Naive thymus-derived CD8-positive, alpha-beta T cell (primary cell): Measurements from ENCODE around the gene PRDM2. TPM values are rescaled to one million over a fixed set of nuclear protein-coding genes. Genes with fewer than 3 reads are reported as not detected.

ENCODE experiments used
- ATAC-seq, 2 donors: fragments of 150-1000 bp; cut with Tn5 transposase in 1 of 2; sonication (Bioruptor Pico), chemical (Tn5 transposase) in 1 of 2; 1 replicate in 1 of 2; 2 replicates in 1 of 2; pipeline ENCODE4 v1.10.0; 2021; ENCODE audit warnings: mild to moderate bottlenecking in 2 of 2, moderate library complexity in 2 of 2
- POLR2A ChIA-PET: fragments of 350-600 bp; sonication (Branson Sonifier 250); formaldehyde crosslinking; loops from one replicate; lab custom pipeline; 2021; ENCODE audit warnings: antibody characterized with exemption; lab: Charles Lee
- DNase-seq, 10 donors: peaks; one replicate each; pipeline versions ENCODE4 v3.0.0 to v3.0.0-alpha.2; 2020 to 2022
- H3K27ac Mint-ChIP-seq, 10 donors: one replicate each; pipeline ENCODE4 v1.8.0; 2020 to 2022; ENCODE audit warnings: mild to moderate bottlenecking in 10 of 10, mixed read lengths in 10 of 10, moderate library complexity in 4 of 10, inconsistent platforms in 1 of 10
- H3K27me3 Mint-ChIP-seq, 5 donors: one replicate each; pipeline ENCODE4 v1.8.0; 2021 to 2022; ENCODE audit warnings: mixed read lengths in 5 of 5
- H3K36me3 Mint-ChIP-seq, 3 donors: one replicate each; pipeline ENCODE4 v1.8.0; 2020 to 2022; ENCODE audit warnings: mixed read lengths in 3 of 3, mild to moderate bottlenecking in 2 of 3, inconsistent platforms in 1 of 3
- H3K4me1 Mint-ChIP-seq, 4 donors: one replicate each; pipeline ENCODE4 v1.8.0; 2021 to 2022; ENCODE audit warnings: mixed read lengths in 4 of 4
- H3K4me3 Mint-ChIP-seq, 10 donors: one replicate each; pipeline ENCODE4 v1.8.0; 2020 to 2022; ENCODE audit warnings: mild to moderate bottlenecking in 10 of 10, mixed read lengths in 10 of 10, moderate library complexity in 6 of 10, inconsistent platforms in 1 of 10
- H3K9me3 Mint-ChIP-seq, 9 donors: one replicate each; pipeline ENCODE4 v1.8.0; 2020 to 2022; ENCODE audit warnings: mixed read lengths in 9 of 9, mild to moderate bottlenecking in 3 of 9, inconsistent platforms in 1 of 9, moderate library complexity in 1 of 9
- polyA plus RNA-seq, 3 donors: library from polyadenylated mRNA; unstranded; fragments of 300-500 nt; fragmentation: Illumina TruSeq; gene quantifications; one replicate each; pipeline ENCODE4 v1.2.3, GENCODE V29; 2021
- total RNA-seq, 8 experiments: library from RNA in 2 of 8; stranded (reverse) in 2 of 8; gene quantifications; one replicate each; pipeline ENCODE4 v1.2.3 and lab custom pipeline; 2021 to 2026

Gene PRDM2
- total and polyA plus RNA-seq, 5 experiments from 2014 or later: 16.8 to 146 (median 23.0) TPM

DNA sequence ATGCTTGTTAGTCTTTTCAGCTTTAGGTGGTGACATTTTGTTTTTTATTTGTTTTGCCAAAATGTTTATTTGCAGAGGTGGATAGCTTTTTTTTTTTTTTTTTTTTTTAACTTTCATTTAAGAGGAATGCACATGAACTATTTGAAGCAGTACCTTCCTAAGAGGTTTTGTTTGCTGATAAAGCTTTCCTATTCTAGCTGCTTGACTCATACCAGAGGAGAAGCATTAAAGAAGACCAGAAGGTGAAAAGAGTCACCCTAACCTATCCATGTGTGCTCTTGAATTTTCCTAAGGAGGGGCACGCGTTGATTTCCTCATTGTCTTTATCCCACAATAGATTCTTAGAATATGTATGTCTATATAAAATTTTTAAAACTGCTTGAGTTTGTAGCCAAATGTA lies 57.7 kb downstream of the PRDM2 start:
- H3K4me3 Mint-ChIP-seq: peak overlapping the region in 9 of 10 donors; percentile 14 to 58 (median 40)
- DNase-seq (no peak), ATAC-seq (no peak)
- H3K4me1 Mint-ChIP-seq: peaks cover 45 to 96% (median 82%) of the 10 kb centered on the region in 4 donors
- H3K27me3 Mint-ChIP-seq: no peaks in the 10 kb centered on the region
- H3K27ac Mint-ChIP-seq: peak overlapping the region in 6 of 10 donors; percentile 8 to 75 (median 18)
- POLR2A ChIA-PET: interaction anchor here (0.5 to 2.4 kb wide), 5 partner anchors 9 to 59 kb away, joined by 4 to 14 read pairs (median 8); no protein-coding TSS in a partner anchor
- H3K36me3 Mint-ChIP-seq: peaks cover 0 to 39% (median 0%) of the 10 kb centered on the region in 3 donors
- no peaks in the 10 kb centered on the region for H3K9me3 Mint-ChIP-seq

GRCh38 chr1:13759072-13759471 lies 59.1 kb downstream of the PRDM2 start:
- ATAC-seq (peak in 1 of 2 donors; percentile 29), DNase-seq (no peak)
- H3K36me3 Mint-ChIP-seq: peaks cover 0 to 30% (median 0%) of the 10 kb centered on the region in 3 donors
- H3K27me3 Mint-ChIP-seq: no peaks in the 10 kb centered on the region
- H3K4me1 Mint-ChIP-seq: peaks cover 39 to 96% (median 81%) of the 10 kb centered on the region in 4 donors
- H3K4me3 Mint-ChIP-seq: peak overlapping the region in 6 of 10 donors; percentile 15 to 55 (median 33)
- no peaks in the 10 kb centered on the region for H3K9me3 Mint-ChIP-seq
- POLR2A ChIA-PET: no interaction called here
- peak overlapping the region in 7 of 10 donors; percentile 11 to 77 (median 41) for H3K27ac Mint-ChIP-seq

DNA sequence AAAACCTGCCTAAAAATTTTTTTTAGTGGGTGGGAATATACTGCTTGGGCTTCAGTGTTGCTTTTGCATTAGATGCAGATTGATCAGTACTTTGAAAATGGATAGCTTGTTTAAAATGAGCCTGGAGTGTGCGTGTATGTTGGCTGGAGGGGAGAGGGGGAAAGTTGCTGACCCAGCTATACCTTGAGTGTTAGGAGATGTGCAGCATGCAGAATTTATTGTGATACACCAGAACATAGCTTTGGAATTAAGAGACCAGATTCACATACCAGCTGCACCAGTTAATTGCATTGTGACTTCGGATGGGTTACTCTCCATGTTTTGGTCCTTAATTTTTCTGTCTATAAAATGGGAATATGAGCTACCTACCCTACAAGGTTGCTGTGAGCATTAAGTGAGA lies 60.4 kb downstream of the PRDM2 start:
- H3K4me1 Mint-ChIP-seq: peaks cover 39 to 96% (median 82%) of the 10 kb centered on the region in 4 donors
- ATAC-seq: no peak
- H3K4me3 Mint-ChIP-seq: peak overlapping the region in 3 of 10 donors; percentile 0 to 11 (median 9)
- no peaks in the 10 kb centered on the region for H3K27me3 Mint-ChIP-seq
- DNase-seq: no peak
- no peaks in the 10 kb centered on the region for H3K9me3 Mint-ChIP-seq
- POLR2A ChIA-PET: interaction anchor here (0.6 to 2.3 kb wide), 2 partner anchors 11 to 19 kb away, joined by 3 to 7 read pairs; no protein-coding TSS in a partner anchor
- H3K36me3 Mint-ChIP-seq: peaks cover 0 to 27% (median 0%) of the 10 kb centered on the region in 3 donors
- peak overlapping the region in 8 of 10 donors; percentile 24 to 78 (median 52) for H3K27ac Mint-ChIP-seq

GRCh38 chr1:13760921-13761320 lies 60.9 kb downstream of the PRDM2 start:
- H3K27me3 Mint-ChIP-seq: no peaks in the 10 kb centered on the region
- peak overlapping the region in 5 of 10 donors; percentile 33 to 47 (median 41) for H3K27ac Mint-ChIP-seq
- ATAC-seq: no peak
- peak overlapping the region in 2 of 10 donors; percentile 2 to 10 for H3K4me3 Mint-ChIP-seq
- POLR2A ChIA-PET: interaction anchor here (2.3 kb wide), 1 partner anchor 11 kb away, joined by 7 read pairs; no protein-coding TSS in a partner anchor
- no peaks in the 10 kb centered on the region for H3K9me3 Mint-ChIP-seq
- H3K36me3 Mint-ChIP-seq: peaks cover 0 to 28% (median 0%) of the 10 kb centered on the region in 3 donors
- DNase-seq: no peak
- H3K4me1 Mint-ChIP-seq: peaks cover 39 to 98% (median 87%) of the 10 kb centered on the region in 4 donors

DNA sequence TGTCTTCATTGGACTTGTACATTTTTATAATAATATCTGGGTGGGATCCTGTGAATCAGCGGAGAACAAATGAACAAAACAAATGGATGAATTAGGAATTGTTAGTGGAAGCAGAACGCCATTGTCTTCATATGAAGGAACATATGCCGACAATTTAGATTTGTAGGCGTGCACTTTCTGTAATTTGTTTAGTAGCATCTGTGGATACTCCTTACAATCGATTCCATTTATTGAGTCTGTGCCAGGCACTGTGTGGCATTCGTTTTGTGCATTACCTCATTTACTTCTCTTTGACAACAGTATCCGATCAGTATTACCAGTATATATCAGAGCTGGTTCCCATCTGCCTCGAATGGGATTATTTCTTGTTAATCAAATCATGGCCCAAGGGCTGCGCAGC lies 61.9 kb downstream of the PRDM2 start:
- POLR2A ChIA-PET: interaction anchor here (0.6 to 0.8 kb wide), 2 partner anchors 13 to 63 kb away, joined by 3 read pairs; no protein-coding TSS in a partner anchor
- peaks cover 0 to 33% (median 0%) of the 10 kb centered on the region in 3 donors for H3K36me3 Mint-ChIP-seq
- DNase-seq (no peak), ATAC-seq (no peak)
- peaks cover 38 to 99% (median 86%) of the 10 kb centered on the region in 4 donors for H3K4me1 Mint-ChIP-seq
- H3K9me3 Mint-ChIP-seq: no peaks in the 10 kb centered on the region
- no peaks in the 10 kb centered on the region for H3K27me3 Mint-ChIP-seq
- peak overlapping the region in 7 of 10 donors; percentile 16 to 82 (median 29) for H3K27ac Mint-ChIP-seq
- peak overlapping the region in 4 of 10 donors; percentile 0 to 49 (median 30) for H3K4me3 Mint-ChIP-seq

DNA sequence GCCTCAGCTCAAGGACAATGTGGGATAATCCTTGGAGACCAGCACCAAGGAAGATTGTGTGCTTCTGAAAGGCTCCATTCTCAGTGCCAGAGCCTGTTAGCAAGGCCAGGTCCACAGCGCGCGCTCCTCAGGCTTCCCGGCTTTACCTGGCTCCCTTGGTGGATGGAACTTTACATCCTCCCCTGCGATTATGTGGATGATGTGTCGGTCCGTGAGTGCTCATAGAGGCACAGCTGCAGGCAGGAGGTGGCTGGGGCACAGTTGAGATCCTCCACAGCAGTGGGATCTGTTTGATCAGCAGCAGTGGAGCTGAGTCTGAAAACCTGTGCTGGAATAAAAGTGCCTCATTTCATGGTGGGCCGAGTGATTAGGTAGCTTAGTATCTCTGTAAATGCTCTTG lies 62.7 kb downstream of the PRDM2 start:
- DNase-seq (no peak), ATAC-seq (peak in 1 of 2 donors; percentile 33)
- Mint-ChIP-seq H3K36me3 (peaks cover 0 to 34% (median 0%) of the 10 kb centered on the region in 3 donors), H3K9me3 (no peaks in the 10 kb centered on the region), H3K27ac (peak overlapping the region in 9 of 10 donors; percentile 38 to 82 (median 72)), H3K4me1 (peaks cover 36 to 98% (median 81%) of the 10 kb centered on the region in 4 donors), H3K4me3 (peak overlapping the region in 9 of 10 donors; percentile 16 to 66 (median 25)), H3K27me3 (no peaks in the 10 kb centered on the region)
- POLR2A ChIA-PET: interaction anchor here (0.6 to 0.8 kb wide), 2 partner anchors 13 to 64 kb away, joined by 3 read pairs; no protein-coding TSS in a partner anchor

GRCh38 chr1:13763222-13763621 lies 63.2 kb downstream of the PRDM2 start:
- no peaks in the 10 kb centered on the region for H3K27me3 Mint-ChIP-seq
- peak overlapping the region in 7 of 10 donors; percentile 38 to 82 (median 68) for H3K27ac Mint-ChIP-seq
- POLR2A ChIA-PET: no interaction called here
- peak overlapping the region in 9 of 10 donors; percentile 0 to 66 (median 40) for H3K4me3 Mint-ChIP-seq
- peaks cover 36 to 95% (median 79%) of the 10 kb centered on the region in 4 donors for H3K4me1 Mint-ChIP-seq
- no peaks in the 10 kb centered on the region for H3K9me3 Mint-ChIP-seq
- no peak for DNase-seq
- peaks cover 0 to 35% (median 0%) of the 10 kb centered on the region in 3 donors for H3K36me3 Mint-ChIP-seq
- ATAC-seq: no peak

GRCh38 chr1:13763991-13764390 lies 64.0 kb downstream of the PRDM2 start:
- ATAC-seq (peak; percentile 47 to 75), DNase-seq (peak in 5 of 10 donors; percentile 14 to 53 (median 37))
- Mint-ChIP-seq H3K36me3 (peaks cover 0 to 36% (median 0%) of the 10 kb centered on the region in 3 donors), H3K27ac (peak overlapping the region; percentile 38 to 91 (median 63)), H3K9me3 (no peaks in the 10 kb centered on the region), H3K4me3 (peak overlapping the region in 9 of 10 donors; percentile 10 to 66 (median 33)), H3K27me3 (no peaks in the 10 kb centered on the region), H3K4me1 (peaks cover 40 to 95% (median 84%) of the 10 kb centered on the region in 4 donors)
- POLR2A ChIA-PET: interaction anchor here (1.3 kb wide), 1 partner anchor 15 kb away, joined by 3 read pairs; no protein-coding TSS in a partner anchor

- peaks cover 0 to 44% (median 0%) of the 10 kb centered on the region in 3 donors for H3K36me3 Mint-ChIP-seq
- peak overlapping the region in 9 of 10 donors; percentile 38 to 91 (median 81) for H3K27ac Mint-ChIP-seq
- H3K4me1 Mint-ChIP-seq: peaks cover 44 to 95% (median 84%) of the 10 kb centered on the region in 4 donors
- DNase-seq (peak in 3 of 10 donors; percentile 15 to 27 (median 16)), ATAC-seq (peak in 1 of 2 donors; percentile 43)
- H3K4me3 Mint-ChIP-seq: peak overlapping the region in 6 of 10 donors; percentile 25 to 58 (median 40)
- POLR2A ChIA-PET: interaction anchor here (1.1 to 1.3 kb wide), 2 partner anchors 16 to 37 kb away, joined by 3 to 4 read pairs; no protein-coding TSS in a partner anchor
- no peaks in the 10 kb centered on the region for H3K9me3 Mint-ChIP-seq
- no peaks in the 10 kb centered on the region for H3K27me3 Mint-ChIP-seq
Observed at GRCh38 chr1:13764588-13765332, 64.8 kb downstream of the PRDM2 start.

DNA sequence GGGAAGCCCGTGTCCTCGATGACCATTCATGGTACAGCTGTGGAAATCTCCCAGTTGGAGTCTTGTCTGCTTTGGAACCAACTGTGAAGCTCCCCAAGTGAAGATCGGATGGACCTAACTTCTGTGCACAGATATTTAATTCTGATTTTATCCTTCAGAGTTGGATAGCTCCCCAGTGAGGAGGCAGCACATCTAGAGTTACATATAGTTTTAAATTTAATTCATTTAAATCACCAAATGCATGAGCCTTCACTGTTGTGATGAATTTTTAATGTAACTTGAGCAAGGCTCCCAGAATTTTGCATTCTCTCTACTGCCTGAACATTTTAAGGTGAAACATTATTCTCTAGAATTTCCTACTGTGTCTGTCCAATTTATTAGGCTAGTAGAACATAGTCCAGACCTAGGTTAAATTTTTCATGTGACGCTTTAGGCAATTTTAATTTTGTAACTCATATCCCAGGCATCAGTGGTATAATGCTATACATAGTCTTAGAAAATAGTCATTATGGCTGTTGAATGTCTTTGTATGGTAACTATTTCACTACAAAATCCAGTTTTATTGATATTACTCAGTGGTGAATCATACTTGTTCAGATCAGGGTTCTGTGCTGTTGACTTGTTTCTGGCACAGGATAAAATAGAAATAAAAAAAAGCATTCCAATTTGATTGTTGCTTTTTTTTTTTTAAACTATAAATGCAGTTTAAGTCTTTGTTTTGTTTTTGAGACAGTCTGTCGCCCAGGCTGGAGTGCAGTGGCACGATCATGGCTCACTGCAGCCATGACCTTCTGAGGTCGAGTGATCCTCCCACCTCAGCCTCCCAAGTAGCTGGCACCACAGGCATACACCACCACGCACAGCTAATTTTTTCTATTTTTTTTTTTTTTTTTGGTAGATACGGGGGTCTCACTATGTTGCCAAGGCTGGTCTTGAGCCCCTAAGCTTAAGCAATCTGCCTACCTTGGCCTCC lies 66.9 kb downstream of the PRDM2 start:
- POLR2A ChIA-PET: interaction anchor here (0.7 to 2.0 kb wide), 2 partner anchors 18 to 36 kb away, joined by 3 to 5 read pairs; no protein-coding TSS in a partner anchor
- no peaks in the 10 kb centered on the region for H3K27me3 Mint-ChIP-seq
- DNase-seq: no peak
- ATAC-seq: no peak
- H3K9me3 Mint-ChIP-seq: no peaks in the 10 kb centered on the region
- peaks cover 45 to 92% (median 82%) of the 10 kb centered on the region in 4 donors for H3K4me1 Mint-ChIP-seq
- no peak overlapping the region for H3K4me3 Mint-ChIP-seq
- H3K36me3 Mint-ChIP-seq: peaks cover 0 to 47% (median 0%) of the 10 kb centered on the region in 3 donors
- H3K27ac Mint-ChIP-seq: peak overlapping the region in 8 of 10 donors; percentile 6 to 69 (median 46)

DNA sequence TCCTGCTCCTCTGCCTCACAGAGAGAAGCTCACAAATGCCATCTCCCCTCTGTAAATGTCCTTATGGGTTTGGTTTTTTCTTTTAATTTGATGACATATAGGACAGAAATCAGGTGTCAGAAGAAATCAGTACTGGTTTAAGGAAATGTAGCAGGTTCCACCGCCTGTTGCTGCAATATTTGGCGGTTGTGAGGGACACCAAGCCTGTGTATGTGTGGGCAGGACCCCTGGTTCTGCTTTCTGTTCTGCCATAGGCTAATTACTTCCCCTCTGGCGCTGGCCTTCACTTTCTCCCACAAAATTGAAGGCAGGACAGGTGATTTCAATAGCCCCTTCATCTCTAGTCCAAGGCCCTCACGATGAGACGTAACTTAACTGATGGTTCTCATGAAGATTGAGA lies 69.2 kb downstream of the PRDM2 start:
- H3K27me3 Mint-ChIP-seq: no peaks in the 10 kb centered on the region
- peak overlapping the region in 3 of 10 donors; percentile 26 to 39 (median 38) for H3K4me3 Mint-ChIP-seq
- H3K9me3 Mint-ChIP-seq: no peaks in the 10 kb centered on the region
- ATAC-seq (no peak), DNase-seq (no peak)
- peaks cover 0 to 59% (median 4%) of the 10 kb centered on the region in 3 donors for H3K36me3 Mint-ChIP-seq
- POLR2A ChIA-PET: interaction anchor here (1.0 kb wide), 1 partner anchor 20 kb away, joined by 3 read pairs; no protein-coding TSS in a partner anchor
- peaks cover 39 to 76% (median 67%) of the 10 kb centered on the region in 4 donors for H3K4me1 Mint-ChIP-seq
- peak overlapping the region in 8 of 10 donors; percentile 31 to 83 (median 60) for H3K27ac Mint-ChIP-seq
